HEK293 (cell line): ENCODE data around the gene SRBD1.

Experiments
- CTCF ChIP-seq: fragments of 450-650 bp; formaldehyde crosslinking; IDR thresholded peaks from 2 replicates; pipeline ENCODE4 v1.5.1; 2016; ENCODE audit warnings: missing biosample characterization, missing genetic modification characterization
- KLF16 ChIP-seq: fragments of 450-650 bp; formaldehyde crosslinking; IDR thresholded peaks from 2 replicates; pipeline ENCODE4 v1.5.1; 2017; ENCODE audit warnings: missing biosample characterization, missing genetic modification characterization
- REPIN1 ChIP-seq: fragments of 450-650 bp; formaldehyde crosslinking; IDR thresholded peaks from 2 replicates; pipeline ENCODE4 v1.5.1; 2017; ENCODE audit warnings: missing biosample characterization, missing genetic modification characterization, low read depth
- TCF7L2 ChIP-seq: IDR thresholded peaks from 2 replicates; pipeline ENCODE4 v1.6.1; 2011; ENCODE audit warnings: low read depth, mild to moderate bottlenecking, inconsistent platforms, low read length, moderate library complexity, borderline replicate concordance
- ZNF112 ChIP-seq: fragments of 450-650 bp; formaldehyde crosslinking; IDR thresholded peaks from 2 replicates; pipeline ENCODE4 v1.5.0; 2017; ENCODE audit warnings: missing biosample characterization, missing genetic modification characterization
- ZNF416 ChIP-seq: fragments of 450-650 bp; formaldehyde crosslinking; IDR thresholded peaks from 2 replicates; pipeline ENCODE4 v1.5.1; 2016; ENCODE audit warnings: missing biosample characterization, missing genetic modification characterization
- ZNF433 ChIP-seq: fragments of 450-650 bp; formaldehyde crosslinking; IDR thresholded peaks from 2 replicates; pipeline ENCODE4 v1.5.1; 2016; ENCODE audit warnings: missing biosample characterization, missing genetic modification characterization, low read depth
- ZNF530 ChIP-seq: fragments of 450-650 bp; formaldehyde crosslinking; IDR thresholded peaks from 2 replicates; pipeline ENCODE4 v1.5.1; 2016; ENCODE audit warnings: low read depth, missing biosample characterization, missing genetic modification characterization
- ZNF626 ChIP-seq: fragments of 450-650 bp; sonication (Bioruptor Pico); formaldehyde crosslinking; IDR thresholded peaks from 2 replicates; pipeline ENCODE4 v1.5.1; 2018; ENCODE audit warnings: missing biosample characterization, missing genetic modification characterization, inconsistent platforms
- ZSCAN16 ChIP-seq: fragments of 450-650 bp; formaldehyde crosslinking; IDR thresholded peaks from 2 replicates; pipeline ENCODE4 v1.5.1; 2016; ENCODE audit warnings: missing biosample characterization, missing genetic modification characterization
- ZSCAN30 ChIP-seq: fragments of 450-650 bp; IDR thresholded peaks from 2 replicates; pipeline ENCODE4 v1.5.1; 2018; ENCODE audit warnings: missing biosample characterization, mild to moderate bottlenecking, missing genetic modification characterization, moderate library complexity
- TF ChIP-seq, protein P1 (sequence below): fragments of 450-650 bp; formaldehyde crosslinking; IDR thresholded peaks from 2 replicates; pipeline ENCODE4 v1.5.1; 2016; ENCODE audit warnings: missing biosample characterization, missing genetic modification characterization

DNA sequence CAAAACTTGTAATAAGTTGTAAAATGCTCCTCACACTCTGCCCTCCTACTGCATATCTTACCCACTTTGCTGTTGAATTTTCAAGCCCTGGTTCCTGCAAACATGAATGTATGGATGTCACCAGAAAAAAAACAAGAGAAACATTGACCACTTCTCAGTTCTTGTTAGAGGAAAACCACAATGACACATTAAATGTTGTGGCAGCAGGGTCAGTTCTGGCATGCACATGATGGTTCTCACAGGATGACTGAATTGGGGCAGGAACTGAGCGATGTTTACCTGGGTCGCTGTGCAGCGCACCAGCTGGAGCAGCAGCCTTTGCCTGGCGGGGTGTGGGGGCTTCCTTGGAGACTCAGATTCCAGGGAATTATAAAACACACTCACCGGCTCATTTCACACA, 26.4 kb upstream of the SRBD1 start:
- TF ChIP-seq ZNF626 (tag by site-specific recombination) (no peak), ZNF433 (tag by site-specific recombination) (no peak), ZSCAN16 (tag by site-specific recombination) (no peak), CTCF (no peak), ZNF416 (tag by site-specific recombination) (no peak), ZNF112 (tag by site-specific recombination) (no peak), REPIN1 (tag by site-specific recombination) (no peak), TCF7L2 (no peak), ZNF530 (no peak), KLF16 (no peak), ZSCAN30 (tag by site-specific recombination) (no peak)
- TF ChIP-seq, protein P1, sequence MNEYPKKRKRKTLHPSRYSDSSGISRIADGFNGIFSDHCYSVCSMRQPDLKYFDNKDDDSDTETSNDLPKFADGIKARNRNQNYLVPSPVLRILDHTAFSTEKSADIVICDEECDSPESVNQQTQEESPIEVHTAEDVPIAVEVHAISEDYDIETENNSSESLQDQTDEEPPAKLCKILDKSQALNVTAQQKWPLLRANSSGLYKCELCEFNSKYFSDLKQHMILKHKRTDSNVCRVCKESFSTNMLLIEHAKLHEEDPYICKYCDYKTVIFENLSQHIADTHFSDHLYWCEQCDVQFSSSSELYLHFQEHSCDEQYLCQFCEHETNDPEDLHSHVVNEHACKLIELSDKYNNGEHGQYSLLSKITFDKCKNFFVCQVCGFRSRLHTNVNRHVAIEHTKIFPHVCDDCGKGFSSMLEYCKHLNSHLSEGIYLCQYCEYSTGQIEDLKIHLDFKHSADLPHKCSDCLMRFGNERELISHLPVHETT (tag by site-specific recombination) = no peak
